H9 (cell line): ENCODE results near the gene GLCE. TPM values are rescaled to one million over a fixed set of nuclear protein-coding genes. Genes with fewer than 3 reads are reported as not detected.

Experiments
- DNase-seq: peaks from one replicate; pipeline ENCODE4 v3.0.0-alpha.2; 2017
- H2AFZ ChIP-seq: one replicate; pipeline ENCODE4 v1.6.1; 2013; ENCODE audit warnings: mild to moderate bottlenecking, low read length, control low read depth, moderate library complexity
- H2AK5ac ChIP-seq: 2 replicates; pipeline ENCODE4 v1.6.1; 2013; ENCODE audit warnings: low read length, control low read depth, mixed read lengths; ENCODE audit not compliant: insufficient read length
- H2BK120ac ChIP-seq: one replicate; pipeline ENCODE4 v1.6.1; 2013; ENCODE audit warnings: low read depth, mild to moderate bottlenecking, low read length, control low read depth, inconsistent platforms; ENCODE audit not compliant: poor library complexity, severe bottlenecking
- H2BK12ac ChIP-seq: 2 replicates; pipeline ENCODE4 v1.6.1; 2013; ENCODE audit warnings: low read length, control low read depth, mixed read lengths, low read depth; ENCODE audit not compliant: insufficient read length
- H2BK15ac ChIP-seq: 2 replicates; pipeline ENCODE4 v1.6.1; 2013; ENCODE audit warnings: low read depth, low read length, control low read depth
- H2BK20ac ChIP-seq: one replicate; pipeline ENCODE4 v1.6.1; 2013; ENCODE audit warnings: low read depth, mild to moderate bottlenecking, low read length, control low read depth, inconsistent platforms; ENCODE audit not compliant: poor library complexity, severe bottlenecking
- H2BK5ac ChIP-seq: 2 replicates; pipeline ENCODE4 v1.6.1; 2013; ENCODE audit warnings: low read length, control low read depth, mixed read lengths; ENCODE audit not compliant: insufficient read length
- H3K14ac ChIP-seq: 2 replicates; pipeline ENCODE4 v1.6.1; 2013; ENCODE audit warnings: low read length, control low read depth; ENCODE audit not compliant: insufficient read depth
- H3K18ac ChIP-seq: 2 replicates; pipeline ENCODE4 v1.6.1; 2013; ENCODE audit warnings: low read depth, mild to moderate bottlenecking, mixed read lengths, low read length, control low read depth; ENCODE audit not compliant: insufficient read length
- H3K23ac ChIP-seq: 2 replicates; pipeline ENCODE4 v1.6.1; 2013; ENCODE audit warnings: low read length, control low read depth, mixed read lengths, low read depth; ENCODE audit not compliant: insufficient read length
- H3K23me2 ChIP-seq: 2 replicates; pipeline ENCODE4 v1.6.1; 2013; ENCODE audit warnings: low read depth, mild to moderate bottlenecking, mixed read lengths, low read length, control low read depth; ENCODE audit not compliant: insufficient read length, poor library complexity, severe bottlenecking
- H3K27ac ChIP-seq: 2 replicates; pipeline ENCODE4 v1.5.1; 2013; ENCODE audit warnings: low read length, control low read depth, mixed read lengths, low read depth; ENCODE audit not compliant: insufficient read length
- H3K27me3 ChIP-seq: 2 replicates; pipeline ENCODE4 v1.6.1; 2013; ENCODE audit warnings: low read length, control low read depth, inconsistent platforms; ENCODE audit not compliant: insufficient read depth
- H3K4ac ChIP-seq: 2 replicates; pipeline ENCODE4 v1.6.1; 2013; ENCODE audit warnings: low read depth, mild to moderate bottlenecking, control low read depth, inconsistent platforms, low read length, moderate library complexity
- H3K4me1 ChIP-seq: 2 replicates; pipeline ENCODE4 v1.6.1; 2013; ENCODE audit warnings: low read length, control low read depth, inconsistent platforms; ENCODE audit not compliant: insufficient read depth
- H3K4me2 ChIP-seq: 2 replicates; pipeline ENCODE4 v1.6.1; 2013; ENCODE audit warnings: low read length, control low read depth, mixed read lengths; ENCODE audit not compliant: insufficient read length, insufficient read depth
- H3K56ac ChIP-seq: 2 replicates; pipeline ENCODE4 v1.6.1; 2013; ENCODE audit warnings: low read depth, mild to moderate bottlenecking, mixed read lengths, low read length, control low read depth; ENCODE audit not compliant: insufficient read length
- H3K79me1 ChIP-seq: 2 replicates; pipeline ENCODE4 v1.6.1; 2013; ENCODE audit warnings: low read depth, mild to moderate bottlenecking, moderate library complexity, low read length, control low read depth, inconsistent platforms; ENCODE audit not compliant: insufficient read depth, poor library complexity, severe bottlenecking
- H3K79me2 ChIP-seq: 2 replicates; pipeline ENCODE4 v1.6.1; 2013; ENCODE audit warnings: low read length, control low read depth, inconsistent platforms; ENCODE audit not compliant: insufficient read depth
- H3K9ac ChIP-seq: 2 replicates; pipeline ENCODE4 v1.6.1; 2013; ENCODE audit warnings: low read length, control low read depth, mixed read lengths; ENCODE audit not compliant: insufficient read length; ENCODE audit errors: extremely low read depth
- H3K9me3 ChIP-seq: one replicate; pipeline ENCODE4 v1.6.1; 2013; ENCODE audit warnings: low read depth, low read length, inconsistent platforms; ENCODE audit not compliant: control insufficient read depth
- H3T11ph ChIP-seq: one replicate; pipeline ENCODE4 v1.6.1; 2013; ENCODE audit warnings: mild to moderate bottlenecking, low read length, control low read depth, inconsistent platforms
- H4K20me1 ChIP-seq: one replicate; pipeline ENCODE4 v1.6.1; 2013; ENCODE audit not compliant: control insufficient read depth, insufficient read length, insufficient read depth
- H4K5ac ChIP-seq: 2 replicates; pipeline ENCODE4 v1.6.1; 2013; ENCODE audit warnings: low read depth, mild to moderate bottlenecking, mixed read lengths, low read length, control low read depth; ENCODE audit not compliant: insufficient read length
- H4K8ac ChIP-seq: replicated peaks from 2 replicates; pipeline ENCODE4 v1.6.1; 2013; ENCODE audit warnings: low read length, control low read depth, mixed read lengths, low read depth; ENCODE audit not compliant: insufficient read length
- H4K91ac ChIP-seq: 2 replicates; pipeline ENCODE4 v1.6.1; 2013; ENCODE audit warnings: low read depth, mild to moderate bottlenecking, moderate library complexity, mixed read lengths, low read length, control low read depth; ENCODE audit not compliant: insufficient read length
- H3K27ac Mint-ChIP-seq, 3 experiments: 2 replicates in 2 of 3; 3 replicates in 1 of 3; pipeline ENCODE4 v1.8.0; 2020 to 2021; ENCODE audit warnings: mixed read lengths in 3 of 3, mild to moderate bottlenecking in 1 of 3, moderate library complexity in 1 of 3
- H3K27me3 Mint-ChIP-seq: 2 replicates; pipeline ENCODE4 v1.8.0; 2021; ENCODE audit warnings: low read depth, mild to moderate bottlenecking, moderate library complexity, mixed read lengths
- H3K36me3 Mint-ChIP-seq, 3 experiments: 2 replicates in 2 of 3; 3 replicates in 1 of 3; pipeline ENCODE4 v1.8.0; 2020 to 2021; ENCODE audit warnings: low read depth in 3 of 3, mixed read lengths in 3 of 3; ENCODE audit not compliant: insufficient read depth in 1 of 3
- H3K4me1 Mint-ChIP-seq, 2 experiments: 2 replicates each; pipeline ENCODE4 v1.8.0; 2020; ENCODE audit warnings: mixed read lengths in 2 of 2
- H3K4me3 Mint-ChIP-seq, 2 experiments: 2 replicates in 1 of 2; 3 replicates in 1 of 2; pipeline ENCODE4 v1.8.0; 2020 to 2021; ENCODE audit warnings: mild to moderate bottlenecking in 2 of 2, mixed read lengths in 2 of 2, moderate library complexity in 1 of 2
- H3K9me3 Mint-ChIP-seq, 2 experiments: 2 replicates in 1 of 2; 3 replicates in 1 of 2; pipeline ENCODE4 v1.8.0; 2020; ENCODE audit warnings: mild to moderate bottlenecking in 2 of 2, mixed read lengths in 2 of 2, moderate library complexity in 1 of 2
- CTCF ChIP-seq: fragments of 200-600 bp; sonication (generic); conservative IDR thresholded peaks from 3 replicates; pipeline ENCODE4 v1.8.0; 2021; ENCODE audit warnings: antibody characterized with exemption, mild to moderate bottlenecking
- WGBS: extraction: QIAGEN DNeasy Blood & Tissue Kit; methylation state at CpG from one replicate; pipeline ENCODE4 v1.1.7; 2013; ENCODE audit warnings: missing lambda C conversion rate, low lambda C conversion rate, mixed read lengths; ENCODE audit not compliant: insufficient read length; ENCODE audit errors: extremely low coverage; 5-methylcytosine and 5-hydroxymethylcytosine counted together
- total RNA-seq: library from RNA; stranded (reverse); gene quantifications from 2 replicates; pipeline ENCODE4 v1.2.1, GENCODE V29; 2021

The GLCE gene
- total RNA-seq, 1 experiment from 2014 or later = 12.2 TPM

- Histone ChIP-seq H4K20me1 (no peaks in the 10 kb centered on the region), H4K8ac (no peak overlapping the region), H3T11ph (no peak overlapping the region), H3K4ac (no peak overlapping the region), H3K4me1 (peaks cover 6% of the 10 kb centered on the region; the same call in 1 of the 2 replicates), H2BK12ac (no peak overlapping the region), H3K27ac (no peak overlapping the region), H2BK15ac (no peak overlapping the region), H3K18ac (no peak overlapping the region), H3K23ac (no peak overlapping the region), H2BK120ac (no peak overlapping the region), H2BK5ac (no peak overlapping the region), H2BK20ac (no peak overlapping the region), H4K5ac (no peak overlapping the region), H3K9me3 (no peaks in the 10 kb centered on the region), H2AFZ (no peak overlapping the region), H3K9ac (no peak overlapping the region), H4K91ac (no peak overlapping the region), H3K56ac (no peak overlapping the region), H3K79me1 (no peaks in the 10 kb centered on the region), H3K14ac (no peak overlapping the region), H2AK5ac (no peak overlapping the region), H3K79me2 (no peaks in the 10 kb centered on the region), H3K27me3 (peaks cover 3% of the 10 kb centered on the region; the same call in 1 of the 2 replicates), H3K23me2 (peaks cover 6% of the 10 kb centered on the region), H3K4me2 (no peak overlapping the region)
- peaks cover 0 to 13% (median 8%) of the 10 kb centered on the region in 3 experiments; a peak in 6 of 7 replicates for H3K36me3 Mint-ChIP-seq
- peaks cover 16 to 27% of the 10 kb centered on the region in 2 experiments for H3K4me1 Mint-ChIP-seq
- H3K27ac Mint-ChIP-seq = no peak overlapping the region
- no peak for TF ChIP-seq CTCF
- H3K27me3 Mint-ChIP-seq = peaks cover 38% of the 10 kb centered on the region
- WGBS = no CpG with 5 or more reads among the region's 5 CpGs
- H3K9me3 Mint-ChIP-seq = peaks cover 0 to 3% of the 10 kb centered on the region in 2 experiments; a peak in 2 of 5 replicates
- no peak for DNase-seq
- H3K4me3 Mint-ChIP-seq = no peak overlapping the region
Measured at GRCh38 chr15:69304182-69304545, 143.7 kb downstream of the GLCE start.
